HG02973 (cell line): ENCODE data around the gene ZNF322.
A peak's percentile ranks its signal among the peaks of the same experiment; 100 is the strongest.

Experiments used
- ATAC-seq: cut with Tn5 transposase; IDR thresholded peaks from one replicate; pipeline ENCODE4 v1.9.1; 2021; ENCODE audit warnings: moderate library complexity; ENCODE audit not compliant: unreplicated experiment

ZNF322 gene

GRCh38 chr6:26613689-26614683 lies 45.6 kb downstream of the ZNF322 start:
- no peak for ATAC-seq

GRCh38 chr6:26613201-26613600 lies 46.3 kb downstream of the ZNF322 start:
- no peak for ATAC-seq

- no peak for ATAC-seq
Measured at GRCh38 chr6:26611599-26611998, 47.9 kb downstream of the ZNF322 start.

GRCh38 chr6:26609463-26609862 lies 50.1 kb downstream of the ZNF322 start:
- ATAC-seq = no peak

- ATAC-seq = peak; percentile 74
Measured at GRCh38 chr6:26607434-26608230, 51.9 kb downstream of the ZNF322 start.

- ATAC-seq = no peak
Measured at GRCh38 chr6:26604797-26605196, 54.7 kb downstream of the ZNF322 start.

- ATAC-seq = no peak
Measured at GRCh38 chr6:26604026-26604425, 55.5 kb downstream of the ZNF322 start.

- ATAC-seq = no peak
Measured at GRCh38 chr6:26602262-26602661, 57.3 kb downstream of the ZNF322 start.

GRCh38 chr6:26600759-26601158 lies 58.8 kb downstream of the ZNF322 start:
- ATAC-seq = no peak

- no peak for ATAC-seq
Measured at GRCh38 chr6:26599591-26599990, 60.0 kb downstream of the ZNF322 start.

- ATAC-seq = no peak
Measured at GRCh38 chr6:26599134-26599533, 60.4 kb downstream of the ZNF322 start.

- no peak for ATAC-seq
Measured at GRCh38 chr6:26598267-26598666, 61.3 kb downstream of the ZNF322 start.

GRCh38 chr6:26597821-26598220 lies 61.7 kb downstream of the ZNF322 start:
- no peak for ATAC-seq

- ATAC-seq = no peak
Measured at GRCh38 chr6:26597389-26597766, 62.2 kb downstream of the ZNF322 start.

GRCh38 chr6:26596579-26597388 lies 62.8 kb downstream of the ZNF322 start, which contains the start of gene ABT1:
Gene ABT1, plus strand, starts transcription at chr6:26596953. Its CDS starts 30 bp downstream, at chr6:26596983.
- peak; percentile 76 for ATAC-seq

GRCh38 chr6:26595669-26596269 lies 63.8 kb downstream of the ZNF322 start:
- ATAC-seq = peak; percentile 54

- no peak for ATAC-seq
Measured at GRCh38 chr6:26594730-26595632, 64.6 kb downstream of the ZNF322 start.

- no peak for ATAC-seq
Measured at GRCh38 chr6:26594131-26594498, 65.4 kb downstream of the ZNF322 start.
